Ishikawa (cell line): ENCODE measurements around the gene RBPJ.

ENCODE experiments used
- CEBPB ChIP-seq: IDR thresholded peaks from 2 replicates; pipeline ENCODE4 v1.6.1; 2012
- CREB1 ChIP-seq: IDR thresholded peaks from 2 replicates; pipeline ENCODE4 v1.6.1; 2012; ENCODE audit warnings: low read depth
- EGR1 ChIP-seq: IDR thresholded peaks from 2 replicates; pipeline ENCODE4 v1.6.1; 2012
- EP300 ChIP-seq: IDR thresholded peaks from 2 replicates; pipeline ENCODE4 v1.6.1; 2012; ENCODE audit warnings: borderline replicate concordance
- FOXM1 ChIP-seq: IDR thresholded peaks from 2 replicates; pipeline ENCODE4 v1.6.1; 2012; ENCODE audit warnings: low read depth, borderline replicate concordance
- MAX ChIP-seq: IDR thresholded peaks from 2 replicates; pipeline ENCODE4 v1.6.1; 2012
- NFIC ChIP-seq: IDR thresholded peaks from 2 replicates; pipeline ENCODE4 v1.6.1; 2012
- RAD21 ChIP-seq: IDR thresholded peaks from 2 replicates; pipeline ENCODE4 v1.6.1; 2012; ENCODE audit warnings: low read depth
- REST ChIP-seq: IDR thresholded peaks from 2 replicates; pipeline ENCODE4 v1.6.1; 2012; ENCODE audit warnings: low read depth, mild to moderate bottlenecking
- TAF1 ChIP-seq: IDR thresholded peaks from 2 replicates; pipeline ENCODE4 v1.6.1; 2012; ENCODE audit warnings: low read depth, mild to moderate bottlenecking
- TCF12 ChIP-seq: IDR thresholded peaks from 2 replicates; pipeline ENCODE4 v1.6.1; 2012; ENCODE audit warnings: low read depth
- TEAD4 ChIP-seq: IDR thresholded peaks from 2 replicates; pipeline ENCODE4 v1.6.1; 2012
- USF1 ChIP-seq: IDR thresholded peaks from 2 replicates; pipeline ENCODE4 v1.6.1; 2012
- YY1 ChIP-seq: IDR thresholded peaks from 2 replicates; pipeline ENCODE4 v1.6.1; 2012; ENCODE audit warnings: low read depth
- ZBTB7A ChIP-seq: IDR thresholded peaks from 2 replicates; pipeline ENCODE4 v1.6.1; 2012; ENCODE audit warnings: low read depth

Gene RBPJ

GRCh38 chr4:26298198-26298947 lies 22.4 kb upstream of the RBPJ start:
- TF ChIP-seq RAD21 (no peak), REST (no peak), TEAD4 (peak; percentile 31; the same call in 1 of the 2 replicates), TAF1 (no peak), CEBPB (no peak), FOXM1 (peak; percentile 22; the same call in 1 of the 2 replicates), EP300 (no peak), NFIC (no peak; the same call in 1 of the 2 replicates), YY1 (no peak), USF1 (no peak), EGR1 (no peak), TCF12 (no peak), ZBTB7A (no peak), CREB1 (no peak), MAX (no peak)

- no peak for TF ChIP-seq NFIC
Measured at GRCh38 chr4:26299254-26299882, 21.4 kb upstream of the RBPJ start.

- no peak for TF ChIP-seq EGR1
- no peak for TF ChIP-seq ZBTB7A
- TF ChIP-seq NFIC: no peak
- no peak for TF ChIP-seq TEAD4
- TF ChIP-seq RAD21: no peak
- no peak for TF ChIP-seq MAX
- TF ChIP-seq REST: no peak
- TF ChIP-seq CREB1: no peak
- TF ChIP-seq USF1: no peak
- TF ChIP-seq EP300: no peak
Measured at GRCh38 chr4:26300314-26301307, 20.2 kb upstream of the RBPJ start.

GRCh38 chr4:26302031-26302899 lies 18.5 kb upstream of the RBPJ start:
- no peak for TF ChIP-seq CEBPB
- no peak for TF ChIP-seq FOXM1

GRCh38 chr4:26303008-26303407 lies 17.8 kb upstream of the RBPJ start:
- TF ChIP-seq CREB1 (no peak), TCF12 (no peak), TAF1 (no peak), MAX (no peak)
